Mucosa of stomach (tissue), 1 donor: ENCODE measurements around the gene ADAM11.

Source experiments
- H3K27me3 ChIP-seq: one replicate; pipeline ENCODE4 v1.7.0; 2013; ENCODE audit warnings: mild to moderate bottlenecking, low read length; ENCODE audit not compliant: control insufficient read depth, insufficient read depth
- H3K36me3 ChIP-seq: one replicate; pipeline ENCODE4 v1.7.0; 2013; ENCODE audit warnings: low read length; ENCODE audit not compliant: control insufficient read depth, insufficient read depth
- H3K4me1 ChIP-seq: one replicate; pipeline ENCODE4 v1.7.0; 2013; ENCODE audit warnings: mild to moderate bottlenecking, low read length; ENCODE audit not compliant: control insufficient read depth, insufficient read depth
- H3K4me3 ChIP-seq: one replicate; pipeline ENCODE4 v1.7.0; 2013; ENCODE audit warnings: low read length
- H3K9ac ChIP-seq: one replicate; pipeline ENCODE4 v1.7.0; 2013; ENCODE audit warnings: mild to moderate bottlenecking, low read length, moderate library complexity
- H3K9me3 ChIP-seq: one replicate; pipeline ENCODE4 v1.7.0; 2013; ENCODE audit warnings: mild to moderate bottlenecking, low read length, moderate library complexity; ENCODE audit not compliant: control insufficient read depth
- donor health status: Pancreatic carcinoma.

Gene ADAM11

GRCh38 chr17:44780161-44780560, 21.4 kb downstream of the ADAM11 start:
- peaks cover 33% of the 10 kb centered on the region for H3K27me3 ChIP-seq
- no peaks in the 10 kb centered on the region for H3K36me3 ChIP-seq
- H3K9ac ChIP-seq: no peak overlapping the region
- peaks cover 9% of the 10 kb centered on the region for H3K4me1 ChIP-seq
- H3K4me3 ChIP-seq: no peak overlapping the region
- no peaks in the 10 kb centered on the region for H3K9me3 ChIP-seq

GRCh38 chr17:44780845-44781480, 22.2 kb downstream of the ADAM11 start:
- no peaks in the 10 kb centered on the region for H3K9me3 ChIP-seq
- H3K9ac ChIP-seq: no peak overlapping the region
- H3K4me3 ChIP-seq: no peak overlapping the region
- peaks cover 33% of the 10 kb centered on the region for H3K27me3 ChIP-seq
- H3K4me1 ChIP-seq: peaks cover 4% of the 10 kb centered on the region
- H3K36me3 ChIP-seq: no peaks in the 10 kb centered on the region

GRCh38 chr17:44781551-44782325, 22.9 kb downstream of the ADAM11 start:
- Histone ChIP-seq H3K4me1 (no peaks in the 10 kb centered on the region), H3K9me3 (no peaks in the 10 kb centered on the region), H3K9ac (no peak overlapping the region), H3K27me3 (peaks cover 29% of the 10 kb centered on the region), H3K36me3 (no peaks in the 10 kb centered on the region), H3K4me3 (no peak overlapping the region)

GRCh38 chr17:44782326-44782850, 23.6 kb downstream of the ADAM11 start:
- no peaks in the 10 kb centered on the region for H3K36me3 ChIP-seq
- no peaks in the 10 kb centered on the region for H3K4me1 ChIP-seq
- H3K27me3 ChIP-seq: peaks cover 25% of the 10 kb centered on the region
- H3K9ac ChIP-seq: no peak overlapping the region
- H3K9me3 ChIP-seq: no peaks in the 10 kb centered on the region
- no peak overlapping the region for H3K4me3 ChIP-seq

GRCh38 chr17:44785921-44786320, 27.1 kb downstream of the ADAM11 start:
- Histone ChIP-seq H3K4me1 (no peaks in the 10 kb centered on the region), H3K36me3 (no peaks in the 10 kb centered on the region), H3K27me3 (no peaks in the 10 kb centered on the region), H3K9me3 (no peaks in the 10 kb centered on the region), H3K9ac (no peak overlapping the region), H3K4me3 (no peak overlapping the region)

GRCh38 chr17:44786551-44787081, 27.8 kb downstream of the ADAM11 start:
- H3K4me1 ChIP-seq: no peaks in the 10 kb centered on the region
- H3K4me3 ChIP-seq: no peak overlapping the region
- H3K9me3 ChIP-seq: no peaks in the 10 kb centered on the region
- no peaks in the 10 kb centered on the region for H3K27me3 ChIP-seq
- H3K36me3 ChIP-seq: no peaks in the 10 kb centered on the region
- H3K9ac ChIP-seq: no peak overlapping the region

GRCh38 chr17:44787271-44787940, 28.6 kb downstream of the ADAM11 start:
- Histone ChIP-seq H3K4me3 (no peak overlapping the region), H3K9ac (no peak overlapping the region), H3K27me3 (no peaks in the 10 kb centered on the region)

GRCh38 chr17:44788139-44788538, 29.4 kb downstream of the ADAM11 start:
- Histone ChIP-seq H3K4me1 (no peaks in the 10 kb centered on the region), H3K4me3 (no peak overlapping the region), H3K9me3 (no peaks in the 10 kb centered on the region), H3K36me3 (no peaks in the 10 kb centered on the region), H3K27me3 (no peaks in the 10 kb centered on the region), H3K9ac (no peak overlapping the region)

More at GRCh38 chr17:44787271-44787940, 28.6 kb downstream of the ADAM11 start:
- H3K36me3 ChIP-seq: no peaks in the 10 kb centered on the region
- H3K4me1 ChIP-seq: no peaks in the 10 kb centered on the region
- H3K9me3 ChIP-seq: no peaks in the 10 kb centered on the region

GRCh38 chr17:44792276-44792675, 33.5 kb downstream of the ADAM11 start:
- no peak overlapping the region for H3K4me3 ChIP-seq
- H3K36me3 ChIP-seq: no peaks in the 10 kb centered on the region
- H3K9ac ChIP-seq: no peak overlapping the region
- H3K4me1 ChIP-seq: no peaks in the 10 kb centered on the region
- no peaks in the 10 kb centered on the region for H3K9me3 ChIP-seq
- H3K27me3 ChIP-seq: peaks cover under 1% of the 10 kb centered on the region

- no peaks in the 10 kb centered on the region for H3K9me3 ChIP-seq
- no peak overlapping the region for H3K9ac ChIP-seq
- no peaks in the 10 kb centered on the region for H3K4me1 ChIP-seq
- no peak overlapping the region for H3K4me3 ChIP-seq
- no peaks in the 10 kb centered on the region for H3K36me3 ChIP-seq
- H3K27me3 ChIP-seq: peaks cover 8% of the 10 kb centered on the region
These were observed 35.4 kb downstream of the ADAM11 start for GRCh38 chr17:44793885-44794842.

GRCh38 chr17:44794851-44795413, 36.1 kb downstream of the ADAM11 start:
- Histone ChIP-seq H3K27me3 (peaks cover 8% of the 10 kb centered on the region), H3K4me3 (no peak overlapping the region), H3K4me1 (no peaks in the 10 kb centered on the region), H3K9ac (no peak overlapping the region), H3K9me3 (no peaks in the 10 kb centered on the region), H3K36me3 (no peaks in the 10 kb centered on the region)
